ENCODE data around the gene KCNMA1. TPM values are rescaled to one million over a fixed set of nuclear protein-coding genes. Genes with fewer than 3 reads are reported as not detected.

KCNMA1 gene
- polyA plus RNA-seq, 1 donor from 2014 or later: 60.8 TPM

- Histone ChIP-seq H3K36me3 (ENCODE audit: insufficient read depth, low read length) (no peaks in the 10 kb centered on the region), H4K20me1 (ENCODE audit: insufficient read depth) (no peaks in the 10 kb centered on the region), H3K4me2 (ENCODE audit: low read length) (no peak overlapping the region), H3K27ac (ENCODE audit: low read length) (no peak overlapping the region), H3K9me3 (ENCODE audit: low read length) (no peaks in the 10 kb centered on the region), H3K9ac (ENCODE audit: low read length) (no peak overlapping the region), H3F3A (ENCODE audit: insufficient read depth, low read length, poor library complexity, severe bottlenecking) (no peaks in the 10 kb centered on the region), H2AFZ (ENCODE audit: low read depth, low read length) (no peak overlapping the region), H3K9me2 (ENCODE audit: insufficient read depth, low read length) (no peaks in the 10 kb centered on the region), H3K79me2 (replicated peaks; ENCODE audit: insufficient read depth, low read length) (no peaks in the 10 kb centered on the region), H3K27me3 (ENCODE audit: insufficient read depth, low read depth, low read length) (no peaks in the 10 kb centered on the region), H3K4me3 (ENCODE audit: low read length) (no peak overlapping the region)
- no peak for TF ChIP-seq MXI1 (conservative IDR thresholded peaks at IDR 0.05; ENCODE audit: poor library complexity, severe bottlenecking)
- TF ChIP-seq EP300 (conservative IDR thresholded peaks at IDR 0.05; ENCODE audit: poor library complexity, severe bottlenecking): no peak
- no peak for TF ChIP-seq EZH2 (IDR thresholded peaks at IDR 0.05; ENCODE audit: borderline replicate concordance, insufficient read depth, low read length, poor library complexity, severe bottlenecking)
- no peak for TF ChIP-seq CTCF (IDR thresholded peaks at IDR 0.05; ENCODE audit: poor library complexity, severe bottlenecking)
- TF ChIP-seq POLR2AphosphoS5 (IDR thresholded peaks at IDR 0.05): no peak
- TF ChIP-seq TAF1 (IDR thresholded peaks at IDR 0.05; ENCODE audit: low read depth): no peak
- TF ChIP-seq REST (IDR thresholded peaks at IDR 0.05; ENCODE audit: borderline replicate concordance): no peak
- TF ChIP-seq RAD21 (conservative IDR thresholded peaks at IDR 0.05): no peak
- TF ChIP-seq SMC3 (conservative IDR thresholded peaks at IDR 0.05; ENCODE audit: poor library complexity): no peak
Measured at GRCh38 chr10:77001206-77001605, 636.4 kb downstream of the KCNMA1 start.

GRCh38 chr10:76998451-76998850 lies 639.2 kb downstream of the KCNMA1 start:
- no peak overlapping the region for H3K27ac ChIP-seq (ENCODE audit: low read length)
- no peaks in the 10 kb centered on the region for H3K9me2 ChIP-seq (ENCODE audit: insufficient read depth, low read length)
- H3K9me3 ChIP-seq (ENCODE audit: low read length): no peaks in the 10 kb centered on the region
- H3K27me3 ChIP-seq (ENCODE audit: insufficient read depth, low read depth, low read length): no peaks in the 10 kb centered on the region
- H2AFZ ChIP-seq (ENCODE audit: low read depth, low read length): no peak overlapping the region
- H3K36me3 ChIP-seq (ENCODE audit: insufficient read depth, low read length): no peaks in the 10 kb centered on the region
- H3F3A ChIP-seq (ENCODE audit: insufficient read depth, low read length, poor library complexity, severe bottlenecking): no peaks in the 10 kb centered on the region
- TF ChIP-seq SMC3 (conservative IDR thresholded peaks at IDR 0.05; ENCODE audit: poor library complexity) (no peak), MXI1 (conservative IDR thresholded peaks at IDR 0.05; ENCODE audit: poor library complexity, severe bottlenecking) (no peak), TAF1 (IDR thresholded peaks at IDR 0.05; ENCODE audit: low read depth) (no peak)
- H3K79me2 ChIP-seq (replicated peaks; ENCODE audit: insufficient read depth, low read length): no peaks in the 10 kb centered on the region
- no peak overlapping the region for H3K9ac ChIP-seq (ENCODE audit: low read length)
- no peak overlapping the region for H3K4me2 ChIP-seq (ENCODE audit: low read length)
- H4K20me1 ChIP-seq (ENCODE audit: insufficient read depth): no peaks in the 10 kb centered on the region
- no peak overlapping the region for H3K4me3 ChIP-seq (ENCODE audit: low read length)

- Histone ChIP-seq H3K79me2 (replicated peaks; ENCODE audit: insufficient read depth, low read length) (no peaks in the 10 kb centered on the region), H3K27me3 (ENCODE audit: insufficient read depth, low read depth, low read length) (no peaks in the 10 kb centered on the region)
- TF ChIP-seq REST (IDR thresholded peaks at IDR 0.05; ENCODE audit: borderline replicate concordance) (no peak), SMC3 (conservative IDR thresholded peaks at IDR 0.05; ENCODE audit: poor library complexity) (no peak), TAF1 (IDR thresholded peaks at IDR 0.05; ENCODE audit: low read depth) (no peak), EP300 (conservative IDR thresholded peaks at IDR 0.05; ENCODE audit: poor library complexity, severe bottlenecking) (no peak), CTCF (IDR thresholded peaks at IDR 0.05; ENCODE audit: poor library complexity, severe bottlenecking) (no peak), POLR2AphosphoS5 (IDR thresholded peaks at IDR 0.05) (no peak), MXI1 (conservative IDR thresholded peaks at IDR 0.05; ENCODE audit: poor library complexity, severe bottlenecking) (no peak)
Measured at GRCh38 chr10:76997631-76998030, 640.0 kb downstream of the KCNMA1 start.

More at GRCh38 chr10:76997631-76998030, 640.0 kb downstream of the KCNMA1 start:
- no peak overlapping the region for H3K27ac ChIP-seq (ENCODE audit: low read length)
- H3F3A ChIP-seq (ENCODE audit: insufficient read depth, low read length, poor library complexity, severe bottlenecking): no peaks in the 10 kb centered on the region
- H3K4me2 ChIP-seq (ENCODE audit: low read length): no peak overlapping the region
- no peak overlapping the region for H3K9ac ChIP-seq (ENCODE audit: low read length)
- H2AFZ ChIP-seq (ENCODE audit: low read depth, low read length): no peak overlapping the region
- H3K9me3 ChIP-seq (ENCODE audit: low read length): no peaks in the 10 kb centered on the region
- no peaks in the 10 kb centered on the region for H4K20me1 ChIP-seq (ENCODE audit: insufficient read depth)
- no peak overlapping the region for H3K4me3 ChIP-seq (ENCODE audit: low read length)
- H3K9me2 ChIP-seq (ENCODE audit: insufficient read depth, low read length): no peaks in the 10 kb centered on the region
- H3K36me3 ChIP-seq (ENCODE audit: insufficient read depth, low read length): no peaks in the 10 kb centered on the region

All from neural cell (in vitro differentiated cells).